ENCODE measurements around the gene PRUNE2.
"Not testable (repeated sequence)": the region's sequence is repeated elsewhere in the genome, so short reads cannot be mapped to it uniquely, and the experiment has no call there.

PRUNE2 gene

DNA sequence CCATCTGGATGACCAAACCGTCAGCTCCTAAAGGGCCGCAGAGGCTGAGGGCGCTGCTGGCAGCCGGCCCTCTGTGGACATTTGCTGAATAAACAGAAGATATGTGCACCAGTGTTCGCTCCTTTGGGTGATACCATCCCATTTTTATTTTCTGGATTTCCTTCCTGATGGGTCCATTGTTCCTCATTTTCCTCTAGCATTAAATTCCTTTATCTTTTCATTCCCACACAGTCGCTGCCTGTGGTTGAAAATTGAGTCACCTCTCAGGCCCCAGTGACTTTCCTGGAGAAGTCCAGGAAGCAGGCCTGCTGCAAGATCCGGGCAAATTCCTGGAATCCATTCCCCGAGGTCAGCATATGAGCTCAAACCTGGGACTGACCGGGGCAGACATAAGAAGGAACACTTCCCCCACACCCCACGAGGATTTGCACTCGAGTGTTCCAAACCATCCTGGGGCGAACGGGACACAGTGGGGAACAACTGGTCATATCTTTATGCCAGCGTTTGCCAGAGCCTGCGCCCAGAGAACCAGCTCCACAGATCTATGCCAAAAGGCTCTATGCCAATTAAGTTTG, 228.3 kb downstream of the PRUNE2 start:
- TF ChIP-seq, protein P1, sequence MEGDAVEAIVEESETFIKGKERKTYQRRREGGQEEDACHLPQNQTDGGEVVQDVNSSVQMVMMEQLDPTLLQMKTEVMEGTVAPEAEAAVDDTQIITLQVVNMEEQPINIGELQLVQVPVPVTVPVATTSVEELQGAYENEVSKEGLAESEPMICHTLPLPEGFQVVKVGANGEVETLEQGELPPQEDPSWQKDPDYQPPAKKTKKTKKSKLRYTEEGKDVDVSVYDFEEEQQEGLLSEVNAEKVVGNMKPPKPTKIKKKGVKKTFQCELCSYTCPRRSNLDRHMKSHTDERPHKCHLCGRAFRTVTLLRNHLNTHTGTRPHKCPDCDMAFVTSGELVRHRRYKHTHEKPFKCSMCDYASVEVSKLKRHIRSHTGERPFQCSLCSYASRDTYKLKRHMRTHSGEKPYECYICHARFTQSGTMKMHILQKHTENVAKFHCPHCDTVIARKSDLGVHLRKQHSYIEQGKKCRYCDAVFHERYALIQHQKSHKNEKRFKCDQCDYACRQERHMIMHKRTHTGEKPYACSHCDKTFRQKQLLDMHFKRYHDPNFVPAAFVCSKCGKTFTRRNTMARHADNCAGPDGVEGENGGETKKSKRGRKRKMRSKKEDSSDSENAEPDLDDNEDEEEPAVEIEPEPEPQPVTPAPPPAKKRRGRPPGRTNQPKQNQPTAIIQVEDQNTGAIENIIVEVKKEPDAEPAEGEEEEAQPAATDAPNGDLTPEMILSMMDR (IDR thresholded peaks at IDR 0.05; ENCODE audit: low read depth, low read length, missing control alignments): no peak

DNA sequence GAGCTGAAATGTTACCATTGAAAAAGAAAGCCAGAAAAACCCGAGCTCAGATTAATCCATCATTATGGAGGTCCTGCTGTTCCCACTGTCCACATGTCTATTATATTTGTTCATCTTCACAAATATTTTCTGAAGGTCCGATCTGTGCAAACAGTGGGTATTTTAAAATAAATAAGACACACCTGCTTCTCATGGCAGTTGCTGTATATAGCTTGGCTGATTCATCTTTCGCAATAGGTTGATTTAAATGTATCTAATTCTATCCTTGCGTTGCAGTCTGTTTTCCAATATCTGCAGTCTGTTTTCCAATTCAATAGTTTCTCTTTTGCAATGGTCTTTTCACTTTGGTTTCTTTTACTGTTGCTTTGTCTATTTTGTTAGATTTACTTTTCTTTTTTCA, 229.1 kb downstream of the PRUNE2 start:
- no peak overlapping the region for H3K4me3 ChIP-seq (ENCODE audit: low read depth, low read length)
- no peak for DNase-seq (ENCODE audit: low read depth)
- TF ChIP-seq, protein P1 (IDR thresholded peaks at IDR 0.05; ENCODE audit: low read depth, low read length, missing control alignments): no peak

More for the DNA sequence above, 228.3 kb downstream of the PRUNE2 start:
- no peak for DNase-seq (ENCODE audit: low read depth)
- no peak overlapping the region for H3K4me3 ChIP-seq (ENCODE audit: low read depth, low read length)

DNA sequence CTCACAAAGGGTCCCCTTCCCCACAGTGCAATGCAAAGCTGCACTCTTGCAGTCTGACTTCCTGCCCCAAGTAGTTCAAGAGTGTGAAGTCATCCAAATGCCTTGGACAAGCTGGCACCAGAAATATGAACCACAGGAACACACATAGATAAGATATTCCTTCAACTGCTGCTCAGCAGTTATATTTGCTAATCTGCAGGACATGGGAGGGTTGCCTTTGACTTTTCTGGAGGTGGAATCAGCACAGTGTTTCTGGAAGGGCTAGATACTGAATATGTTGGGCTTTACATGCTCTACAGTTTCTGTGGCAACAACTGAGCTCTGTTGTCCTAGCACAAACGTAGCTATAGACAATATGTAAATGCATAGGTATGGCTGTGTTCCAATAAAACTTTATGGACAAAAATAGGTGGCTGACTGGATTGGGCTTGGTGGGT, 238.4 kb downstream of the PRUNE2 start:
- H3K4me3 ChIP-seq (ENCODE audit: low read depth, low read length): no peak overlapping the region
- TF ChIP-seq, protein P1 (IDR thresholded peaks at IDR 0.05; ENCODE audit: low read depth, low read length, missing control alignments): no peak
- DNase-seq (ENCODE audit: low read depth): no peak

DNA sequence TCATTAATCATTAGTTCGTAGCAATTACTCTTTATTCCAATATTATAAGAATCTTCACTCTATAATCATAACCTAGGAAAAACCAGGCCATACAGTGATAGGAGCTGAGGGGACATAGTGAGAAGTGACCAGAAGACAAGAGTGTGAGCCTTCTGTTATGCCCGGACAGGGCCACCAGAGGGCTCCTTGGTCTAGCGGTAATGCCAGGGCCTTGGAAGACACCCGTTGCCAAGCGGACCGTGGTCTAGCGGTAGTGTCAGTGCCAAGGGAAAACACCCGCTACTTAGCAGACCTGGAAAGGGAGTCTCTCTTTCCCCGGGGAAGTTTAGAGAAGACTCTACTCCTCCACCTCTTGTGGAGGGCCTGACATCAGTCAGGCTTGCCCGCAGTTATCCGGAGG, 239.9 kb downstream of the PRUNE2 start:
- H3K4me3 ChIP-seq (ENCODE audit: low read depth, low read length); DNase-seq (ENCODE audit: low read depth): not testable (repeated sequence)
- TF ChIP-seq, protein P1 (IDR thresholded peaks at IDR 0.05; ENCODE audit: low read depth, low read length, missing control alignments): peak; percentile 38

DNA sequence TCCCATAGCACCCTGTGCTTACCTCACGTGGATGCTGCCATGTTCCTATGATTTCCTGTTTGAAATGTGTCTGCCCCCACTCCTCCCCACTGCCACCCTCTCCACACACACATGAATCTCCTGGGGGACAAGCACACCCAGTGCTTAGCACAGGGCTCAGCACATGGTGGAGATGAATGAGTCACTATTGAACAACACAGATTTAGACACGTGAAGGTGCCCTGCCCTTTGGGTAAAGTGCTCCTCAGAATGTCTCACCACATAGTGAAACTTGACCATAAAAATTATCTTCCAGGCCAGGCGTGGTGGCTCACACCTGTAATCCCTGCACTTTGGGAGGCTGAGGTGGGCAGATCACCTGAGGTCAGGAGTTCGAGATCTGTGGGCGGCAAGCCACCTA, 240.5 kb downstream of the PRUNE2 start:
- TF ChIP-seq, protein P1 (IDR thresholded peaks at IDR 0.05; ENCODE audit: low read depth, low read length, missing control alignments): no peak
- H3K4me3 ChIP-seq (ENCODE audit: low read depth, low read length): no peak overlapping the region
- DNase-seq (ENCODE audit: low read depth): no peak

DNA sequence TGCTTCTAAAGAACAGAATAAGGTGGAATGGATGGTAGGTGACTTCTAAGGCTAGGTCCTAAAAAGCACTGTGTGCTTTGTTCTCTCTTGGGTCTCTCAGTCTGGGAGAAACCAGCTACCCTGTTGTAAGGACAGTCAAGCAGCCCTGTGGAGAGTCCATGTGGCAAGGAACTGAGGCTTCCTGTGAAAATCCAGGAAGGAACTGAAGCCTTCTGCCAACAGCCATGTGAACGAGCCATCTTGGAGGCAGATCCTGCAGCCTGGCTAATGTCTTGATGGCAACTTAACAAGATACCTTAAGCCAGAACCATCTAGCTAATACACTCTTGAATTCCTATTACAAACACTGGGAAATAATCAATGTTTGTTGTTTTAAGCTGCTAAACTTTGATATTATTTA, 241.8 kb downstream of the PRUNE2 start:
- DNase-seq (ENCODE audit: low read depth): no peak
- H3K4me3 ChIP-seq (ENCODE audit: low read depth, low read length): no peak overlapping the region
- TF ChIP-seq, protein P1 (IDR thresholded peaks at IDR 0.05; ENCODE audit: low read depth, low read length, missing control alignments): no peak

Measured in GM12864 (cell line).